RWPE2 (cell line): ENCODE data around the gene CCNJL.

Source experiments
- ATAC-seq: fragments of 200-7000 bp; cut with Tn5 transposase; 3 replicates; pipeline ENCODE4 v1.9.1; 2021; ENCODE audit warnings: low read depth
- DNase-seq: peaks from one replicate; pipeline ENCODE4 v3.0.0-alpha.2; 2020; ENCODE audit warnings: low spot score
- H3K27ac ChIP-seq: fragments of 450-650 bp; 2 replicates; pipeline ENCODE4 v1.5.1; 2017; ENCODE audit warnings: mild to moderate bottlenecking; ENCODE audit not compliant: poor library complexity, severe bottlenecking
- H3K27me3 ChIP-seq: fragments of 250-450 bp; sonication (Bioruptor Pico); 2 replicates; pipeline ENCODE4 v1.5.1; 2021; ENCODE audit warnings: mild to moderate bottlenecking, moderate library complexity; ENCODE audit not compliant: insufficient read depth, poor library complexity, severe bottlenecking
- H3K36me3 ChIP-seq: fragments of 250-450 bp; sonication (Bioruptor Pico); 2 replicates; pipeline ENCODE4 v1.5.1; 2020; ENCODE audit warnings: low read depth, mild to moderate bottlenecking, moderate library complexity
- H3K4me1 ChIP-seq: fragments of 250-450 bp; sonication (Bioruptor Pico); 2 replicates; pipeline ENCODE4 v1.5.1; 2021; ENCODE audit warnings: mild to moderate bottlenecking, moderate library complexity; ENCODE audit not compliant: insufficient read depth, poor library complexity, severe bottlenecking
- H3K4me3 ChIP-seq: fragments of 250-450 bp; sonication (Bioruptor Pico); 2 replicates; pipeline ENCODE4 v1.5.1; 2021; ENCODE audit warnings: mild to moderate bottlenecking, moderate library complexity; ENCODE audit not compliant: severe bottlenecking
- H3K9me3 ChIP-seq: fragments of 250-450 bp; sonication (Bioruptor Pico); 2 replicates; pipeline ENCODE4 v1.5.1; 2021; ENCODE audit warnings: mild to moderate bottlenecking, moderate library complexity; ENCODE audit not compliant: severe bottlenecking
- CTCF ChIP-seq: fragments of 450-650 bp; IDR thresholded peaks from one replicate; pipeline ENCODE4 v1.5.1; 2017; ENCODE audit warnings: mild to moderate bottlenecking, moderate library complexity; ENCODE audit not compliant: poor library complexity, severe bottlenecking

CCNJL gene

GRCh38 chr5:160229190-160229742, 83.1 kb downstream of the CCNJL start, which contains the start of gene FABP6:
FABP6 (plus strand) TSS chr5:160229506; CDS start chr5:160229558, 52 bp downstream.
- no peak within 1 kb of the TSS for H3K27ac ChIP-seq
- DNase-seq = no peak

GRCh38 chr5:160227012-160227411, 85.4 kb downstream of the CCNJL start:
- DNase-seq (no peak), ATAC-seq (0 out of 3 replicates have a peak, but pooled peaks have one; percentile 24)
- Histone ChIP-seq H3K36me3 (no peaks in the 10 kb centered on the region), H3K9me3 (no peaks in the 10 kb centered on the region), H3K4me3 (no peak overlapping the region), H3K27ac (no peak overlapping the region), H3K4me1 (peaks cover 6% of the 10 kb centered on the region), H3K27me3 (no peaks in the 10 kb centered on the region)
- no peak for TF ChIP-seq CTCF

More at GRCh38 chr5:160229190-160229742, 83.1 kb downstream of the CCNJL start, which contains the start of gene FABP6:
- Histone ChIP-seq H3K27me3 (no peaks in the 10 kb centered on the region), H3K9me3 (no peaks in the 10 kb centered on the region), H3K4me1 (peaks cover 6% of the 10 kb centered on the region), H3K36me3 (no peaks in the 10 kb centered on the region), H3K4me3 (no peak within 1 kb of the TSS)
- no peak; the same call in 2 of the 3 replicates for ATAC-seq
- no peak for TF ChIP-seq CTCF

- TF ChIP-seq CTCF = no peak
- no peaks in the 10 kb centered on the region for H3K36me3 ChIP-seq
- ATAC-seq = no peak
These were observed 91.3 kb downstream of the CCNJL start for GRCh38 chr5:160221082-160221481.

GRCh38 chr5:160219356-160219755, 93.0 kb downstream of the CCNJL start:
- Histone ChIP-seq H3K27ac (no peak overlapping the region), H3K27me3 (no peaks in the 10 kb centered on the region), H3K36me3 (no peaks in the 10 kb centered on the region), H3K4me3 (no peak overlapping the region), H3K4me1 (no peaks in the 10 kb centered on the region), H3K9me3 (no peaks in the 10 kb centered on the region)
- no peak for TF ChIP-seq CTCF
- DNase-seq = no peak
- no peak for ATAC-seq

More at GRCh38 chr5:160221082-160221481, 91.3 kb downstream of the CCNJL start:
- no peak overlapping the region for H3K27ac ChIP-seq
- H3K9me3 ChIP-seq = no peaks in the 10 kb centered on the region
- no peak for DNase-seq
- H3K4me1 ChIP-seq = no peaks in the 10 kb centered on the region
- no peaks in the 10 kb centered on the region for H3K27me3 ChIP-seq
- no peak overlapping the region for H3K4me3 ChIP-seq

- peak; percentile 42; the same call in 1 of the 3 replicates for ATAC-seq
- H3K27me3 ChIP-seq = no peaks in the 10 kb centered on the region
- no peaks in the 10 kb centered on the region for H3K36me3 ChIP-seq
- no peak for TF ChIP-seq CTCF
- H3K4me3 ChIP-seq = no peak overlapping the region
- H3K4me1 ChIP-seq = peaks cover 4% of the 10 kb centered on the region
- no peak overlapping the region for H3K27ac ChIP-seq
- no peaks in the 10 kb centered on the region for H3K9me3 ChIP-seq
- DNase-seq = no peak
These were observed 98.8 kb downstream of the CCNJL start for GRCh38 chr5:160213537-160213936.
